Right lobe of liver (tissue), 6 donors: ENCODE data around the gene CNPY1. TPM values are rescaled to one million over a fixed set of nuclear protein-coding genes. Genes with fewer than 3 reads are reported as not detected.
A peak's percentile ranks its signal among the peaks of the same experiment; 100 is the strongest.

Experiments used
- ATAC-seq, 4 donors: fragments of 200-7000 bp; cut with Tn5 transposase; one replicate each; pipeline ENCODE4 v1.9.1; 2020; ENCODE audit warnings: mild to moderate bottlenecking in 4 of 4, moderate library complexity in 4 of 4
- DNase-seq, 3 donors: peaks; one replicate each; pipeline ENCODE4 v3.0.0-alpha.2; 2020
- H3K27ac ChIP-seq, 3 donors: fragments of 200-600 bp; one replicate each; pipeline ENCODE4 v1.8.0; 2022
- H3K27me3 ChIP-seq, 2 donors: fragments of 200-600 bp; one replicate each; pipeline ENCODE4 v1.8.0; 2022
- H3K36me3 ChIP-seq, 4 donors: fragments of 200-600 bp; sonication (generic) in 1 of 4; one replicate each; pipeline versions ENCODE4 v1.5.1 to v1.8.0; 2017 to 2022; ENCODE audit warnings: control low read depth in 1 of 4
- H3K4me1 ChIP-seq, 4 donors: fragments of 200-600 bp; sonication (generic) in 1 of 4; one replicate each; pipeline versions ENCODE4 v1.5.1 to v1.8.0; 2017 to 2022; ENCODE audit warnings: control low read depth in 1 of 4
- H3K4me3 ChIP-seq, 3 donors: fragments of 200-600 bp; one replicate each; pipeline ENCODE4 v1.8.0; 2022
- H3K9me3 ChIP-seq, 4 donors: fragments of 200-600 bp; sonication (generic) in 1 of 4; one replicate each; pipeline versions ENCODE4 v1.5.1 to v1.8.0; 2017 to 2022; ENCODE audit warnings: control low read depth in 1 of 4
- POLR2A ChIP-seq: fragments of 450-650 bp; IDR thresholded peaks from one replicate; pipeline ENCODE4 v1.6.1; 2017; ENCODE audit warnings: antibody characterized with exemption, mild to moderate bottlenecking
- WGBS: methylation state at CpG from one replicate; pipeline ENCODE4 v1.1.6; 2018; ENCODE audit warnings: low coverage, low lambda C conversion rate; ENCODE audit not compliant: insufficient coverage; ENCODE audit errors: missing lambda C conversion rate; 5-methylcytosine and 5-hydroxymethylcytosine counted together
- intact Hi-C, 2 donors: fragments of 100-400 bp; cut with DNase I; formaldehyde crosslinking; loops; one replicate each; pipeline versions ENCODE4 v1.11.2 to v1.14.1; 2022
- total RNA-seq, 6 experiments: library from RNA; depleted of rRNA in 2 of 6; stranded (reverse); fragments of >200 nt in 2 of 6; fragmentation: NEBNext Ultra II Directional in 3 of 6; extraction: Animal tissue kit (Norgen Biotek cat#: 25700) in 3 of 6; gene quantifications; one replicate each; pipeline versions ENCODE4 v1.1.0 to v1.2.4, GENCODE V29; 2016 to 2023
- TF ChIP-seq, protein P1 (sequence below), 4 donors: fragments of 200-600 bp in 3 of 4; fragments of 450-650 bp in 1 of 4; IDR thresholded peaks; one replicate each; pipeline versions ENCODE4 v1.5.1 to v1.8.0; 2016 to 2022; ENCODE audit warnings: antibody characterized with exemption in 4 of 4, mild to moderate bottlenecking in 2 of 4
- donor health status: DM: no; HTN: yes; CAD: no.
- donor health status: DM: no; HTN: no; CAD: no.
- donor health status: DM: no; HTN: no; CAD: no.
- donor health status: DM: no; HTN: yes; CAD: no.
- donor health status: DM: no; HTN: yes; CAD: no.

Gene CNPY1
- total RNA-seq, 6 experiments from 2014 or later, result 0.19 TPM; not detected in 5

- WGBS, result 46% methylated on average over 17 of the region's 17 CpGs
- DNase-seq (peak in 1 of 3 donors; percentile 22), ATAC-seq (no peak)
- H3K36me3 ChIP-seq, result no peaks in the 10 kb centered on the region
- intact Hi-C loops, result no loop called here
- H3K4me3 ChIP-seq, result no peak overlapping the region
- no peaks in the 10 kb centered on the region for H3K27me3 ChIP-seq
- H3K9me3 ChIP-seq, result no peaks in the 10 kb centered on the region
- no peaks in the 10 kb centered on the region for H3K4me1 ChIP-seq
- H3K27ac ChIP-seq, result no peak overlapping the region
- TF ChIP-seq, protein P1, sequence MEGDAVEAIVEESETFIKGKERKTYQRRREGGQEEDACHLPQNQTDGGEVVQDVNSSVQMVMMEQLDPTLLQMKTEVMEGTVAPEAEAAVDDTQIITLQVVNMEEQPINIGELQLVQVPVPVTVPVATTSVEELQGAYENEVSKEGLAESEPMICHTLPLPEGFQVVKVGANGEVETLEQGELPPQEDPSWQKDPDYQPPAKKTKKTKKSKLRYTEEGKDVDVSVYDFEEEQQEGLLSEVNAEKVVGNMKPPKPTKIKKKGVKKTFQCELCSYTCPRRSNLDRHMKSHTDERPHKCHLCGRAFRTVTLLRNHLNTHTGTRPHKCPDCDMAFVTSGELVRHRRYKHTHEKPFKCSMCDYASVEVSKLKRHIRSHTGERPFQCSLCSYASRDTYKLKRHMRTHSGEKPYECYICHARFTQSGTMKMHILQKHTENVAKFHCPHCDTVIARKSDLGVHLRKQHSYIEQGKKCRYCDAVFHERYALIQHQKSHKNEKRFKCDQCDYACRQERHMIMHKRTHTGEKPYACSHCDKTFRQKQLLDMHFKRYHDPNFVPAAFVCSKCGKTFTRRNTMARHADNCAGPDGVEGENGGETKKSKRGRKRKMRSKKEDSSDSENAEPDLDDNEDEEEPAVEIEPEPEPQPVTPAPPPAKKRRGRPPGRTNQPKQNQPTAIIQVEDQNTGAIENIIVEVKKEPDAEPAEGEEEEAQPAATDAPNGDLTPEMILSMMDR (IDR thresholded peaks at IDR 0.05), result no peak
- no peak for TF ChIP-seq POLR2A
These were observed 38.6 kb upstream of the CNPY1 start for GRCh38 chr7:155584763-155585531.

GRCh38 chr7:155584261-155584660 lies 37.9 kb upstream of the CNPY1 start:
- intact Hi-C loops, result no loop called here
- 100% methylated on average over 1 of the region's 7 CpGs for WGBS
- Histone ChIP-seq H3K27ac (no peak overlapping the region), H3K4me3 (no peak overlapping the region), H3K4me1 (no peaks in the 10 kb centered on the region), H3K27me3 (no peaks in the 10 kb centered on the region), H3K36me3 (no peaks in the 10 kb centered on the region), H3K9me3 (no peaks in the 10 kb centered on the region)
- TF ChIP-seq, protein P1 (IDR thresholded peaks at IDR 0.05), result no peak
- TF ChIP-seq POLR2A, result no peak
- ATAC-seq (peak in 1 of 4 donors; percentile 15), DNase-seq (peak in 1 of 3 donors; percentile 27)

GRCh38 chr7:155583636-155584035 lies 37.3 kb upstream of the CNPY1 start:
- ATAC-seq (peak in 1 of 4 donors; percentile 11), DNase-seq (peak in 1 of 3 donors; percentile 22)
- H3K9me3 ChIP-seq, result no peaks in the 10 kb centered on the region
- H3K27me3 ChIP-seq, result no peaks in the 10 kb centered on the region
- WGBS, result no CpG with 5 or more reads among the region's 3 CpGs
- no peaks in the 10 kb centered on the region for H3K4me1 ChIP-seq
- no peak overlapping the region for H3K4me3 ChIP-seq
- no peak for TF ChIP-seq POLR2A
- TF ChIP-seq, protein P1 (IDR thresholded peaks at IDR 0.05), result no peak
- no peak overlapping the region for H3K27ac ChIP-seq
- intact Hi-C loops, result no loop called here
- H3K36me3 ChIP-seq, result no peaks in the 10 kb centered on the region

- DNase-seq (peak in 2 of 3 donors; percentile 16 to 23), ATAC-seq (no peak)
- no peak overlapping the region for H3K27ac ChIP-seq
- no peaks in the 10 kb centered on the region for H3K27me3 ChIP-seq
- H3K36me3 ChIP-seq, result no peaks in the 10 kb centered on the region
- no peaks in the 10 kb centered on the region for H3K4me1 ChIP-seq
- TF ChIP-seq, protein P1 (IDR thresholded peaks at IDR 0.05), result no peak
- TF ChIP-seq POLR2A, result no peak
- 49% methylated on average over 7 of the region's 9 CpGs for WGBS
- H3K9me3 ChIP-seq, result no peaks in the 10 kb centered on the region
- no peak overlapping the region for H3K4me3 ChIP-seq
- intact Hi-C loops, result no loop called here
These were observed 35.6 kb upstream of the CNPY1 start for GRCh38 chr7:155581954-155582353.
